WTC11 (cell line): ENCODE data around the gene PSMC1. TPM values are rescaled to one million over a fixed set of nuclear protein-coding genes. Genes with fewer than 3 reads are reported as not detected.

ENCODE experiments used
- ATAC-seq: fragments of 200-7000 bp; cut with Tn5 transposase; 2 replicates; pipeline ENCODE4 v1.10.0; 2021; ENCODE audit warnings: mild to moderate bottlenecking, moderate library complexity
- CTCF ChIA-PET: fragments of 300-600 bp; sonication (Branson Sonifier 250); formaldehyde crosslinking; loops from one replicate; lab custom pipeline; 2021; ENCODE audit warnings: antibody characterized with exemption; lab: Charles Lee
- POLR2A ChIA-PET: fragments of 350-600 bp; sonication (Branson Sonifier 250); formaldehyde crosslinking; loops from one replicate; lab custom pipeline; 2021; ENCODE audit warnings: antibody characterized with exemption; lab: Charles Lee
- DNase-seq: peaks from one replicate; pipeline ENCODE4 v3.0.0; 2021; ENCODE audit warnings: low spot score
- H3K27ac Mint-ChIP-seq: 2 replicates; pipeline ENCODE4 v1.8.0; 2021; ENCODE audit warnings: mixed read lengths
- H3K27me3 Mint-ChIP-seq: 2 replicates; pipeline ENCODE4 v1.8.0; 2021; ENCODE audit warnings: low read depth, mild to moderate bottlenecking, moderate library complexity, mixed read lengths
- H3K36me3 Mint-ChIP-seq: 2 replicates; pipeline ENCODE4 v1.8.0; 2021; ENCODE audit warnings: mixed read lengths
- H3K4me1 Mint-ChIP-seq: 2 replicates; pipeline ENCODE4 v1.8.0; 2022; ENCODE audit warnings: mixed read lengths
- H3K4me3 Mint-ChIP-seq: 2 replicates; pipeline ENCODE4 v1.8.0; 2021; ENCODE audit warnings: mild to moderate bottlenecking, moderate library complexity, mixed read lengths
- H3K9me3 Mint-ChIP-seq: 2 replicates; pipeline ENCODE4 v1.8.0; 2021; ENCODE audit warnings: mixed read lengths
- ATF1 ChIP-seq: sonication (generic); formaldehyde crosslinking; IDR thresholded peaks from 2 replicates; pipeline ENCODE4 v1.8.1; 2023; ENCODE audit warnings: mild to moderate bottlenecking, moderate library complexity, missing genetic modification reagents
- ELF4 ChIP-seq: sonication (generic); formaldehyde crosslinking; IDR thresholded peaks from 2 replicates; pipeline ENCODE4 v1.8.1; 2022; ENCODE audit warnings: low read depth, mild to moderate bottlenecking, moderate library complexity, missing genetic modification reagents
- ESRRA ChIP-seq: sonication (generic); formaldehyde crosslinking; IDR thresholded peaks from 2 replicates; pipeline ENCODE4 v1.8.1; 2022; ENCODE audit warnings: mild to moderate bottlenecking, missing genetic modification reagents, borderline replicate concordance
- GTF2I ChIP-seq: fragments of 250-450 bp; sonication (Bioruptor Pico); conservative IDR thresholded peaks from 2 replicates; pipeline ENCODE4 v1.4.0; 2021; ENCODE audit warnings: mild to moderate bottlenecking
- JUN ChIP-seq: sonication (generic); formaldehyde crosslinking; IDR thresholded peaks from 2 replicates; pipeline ENCODE4 v1.8.0; 2023; ENCODE audit warnings: mild to moderate bottlenecking, missing genetic modification reagents
- NFE2L1 ChIP-seq: sonication (generic); formaldehyde crosslinking; IDR thresholded peaks from 2 replicates; pipeline ENCODE4 v1.8.1; 2023; ENCODE audit warnings: missing genetic modification reagents
- SMAD4 ChIP-seq: sonication (generic); formaldehyde crosslinking; IDR thresholded peaks from 2 replicates; pipeline ENCODE4 v1.8.0; 2022; ENCODE audit warnings: mild to moderate bottlenecking, missing genetic modification reagents
- ZNF138 ChIP-seq: sonication (generic); formaldehyde crosslinking; conservative IDR thresholded peaks from 2 replicates; pipeline ENCODE4 v1.8.1; 2022; ENCODE audit warnings: mild to moderate bottlenecking, moderate library complexity, missing genetic modification reagents
- ZNF423 ChIP-seq: fragments of 250-450 bp; sonication (Bioruptor Pico); IDR thresholded peaks from 2 replicates; pipeline ENCODE4 v2.1.2; 2022; ENCODE audit warnings: mild to moderate bottlenecking, moderate library complexity
- total RNA-seq: library from RNA; stranded (reverse); gene quantifications from 3 replicates; pipeline ENCODE4 v1.2.3, GENCODE V29; 2021
- TF ChIP-seq, protein P1 (sequence below): sonication (generic); formaldehyde crosslinking; IDR thresholded peaks from 2 replicates; pipeline ENCODE4 v1.8.0; 2023; ENCODE audit warnings: missing genetic modification reagents, mild to moderate bottlenecking, borderline replicate concordance
- TF ChIP-seq, protein P2 (sequence below): sonication (generic); formaldehyde crosslinking; IDR thresholded peaks from 2 replicates; pipeline ENCODE4 v1.8.1; 2023; ENCODE audit warnings: mild to moderate bottlenecking, missing genetic modification reagents, moderate library complexity
- TF ChIP-seq, protein P3 (sequence below): fragments of 250-450 bp; sonication (Bioruptor Pico); IDR thresholded peaks from 2 replicates; pipeline ENCODE4 v1.8.0; 2021; ENCODE audit warnings: mild to moderate bottlenecking
- TF ChIP-seq, protein P4 (sequence below): fragments of 250-450 bp; sonication (Bioruptor Pico); IDR thresholded peaks from 2 replicates; pipeline ENCODE4 v1.9.0; 2021; ENCODE audit warnings: moderate library complexity, mild to moderate bottlenecking, inconsistent platforms, borderline replicate concordance
- TF ChIP-seq, protein P5 (sequence below): sonication (generic); formaldehyde crosslinking; conservative IDR thresholded peaks from 2 replicates; pipeline ENCODE4 v1.8.1; 2023; ENCODE audit warnings: mild to moderate bottlenecking, low read depth, missing genetic modification reagents, moderate library complexity
- TF ChIP-seq, protein P6 (sequence below): sonication (generic); formaldehyde crosslinking; IDR thresholded peaks from 2 replicates; pipeline ENCODE4 v1.8.1; 2023; ENCODE audit warnings: mild to moderate bottlenecking, moderate library complexity, missing genetic modification reagents
- TF ChIP-seq, protein P7 (sequence below): sonication (generic); formaldehyde crosslinking; IDR thresholded peaks from 2 replicates; pipeline ENCODE4 v1.8.0; 2022; ENCODE audit warnings: mild to moderate bottlenecking, missing genetic modification reagents

PSMC1 gene
- total RNA-seq, 1 experiment from 2014 or later = 88.9 TPM

DNA sequence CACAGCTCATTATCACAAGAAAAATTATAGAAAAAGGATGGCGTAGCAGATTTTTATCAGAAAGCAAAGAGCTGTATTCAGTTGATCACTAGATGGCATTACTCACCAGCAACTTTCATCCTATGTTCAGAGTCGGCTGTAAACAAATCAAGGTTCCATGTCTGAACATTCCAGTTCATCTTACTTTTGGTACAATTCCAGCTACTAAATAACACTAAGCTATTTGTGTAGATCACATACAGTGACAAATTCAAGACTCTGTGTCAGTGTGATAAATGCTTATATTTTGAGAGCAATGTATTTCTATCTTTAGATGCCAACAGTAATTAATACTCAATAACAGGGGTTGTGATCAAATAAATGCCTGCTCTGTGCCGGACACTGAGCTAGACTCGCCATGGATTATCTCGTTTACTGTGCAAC is 45.3 kb downstream of the PSMC1 start:
- peaks cover 4% of the 10 kb centered on the region for H3K9me3 Mint-ChIP-seq
- ATAC-seq = no peak
- no peaks in the 10 kb centered on the region; the same call in 1 of the 2 replicates for H3K27me3 Mint-ChIP-seq
- H3K27ac Mint-ChIP-seq = peak overlapping the region; percentile 71; the same call in 1 of the 2 replicates
- peaks cover 54% of the 10 kb centered on the region for H3K4me1 Mint-ChIP-seq
- ChIA-PET CTCF (interaction anchor here (0.5 to 1.4 kb wide), 14 partner anchors 12 to 515 kb away, joined by 3 to 21 read pairs (median 4); no protein-coding TSS in a partner anchor), POLR2A (no interaction called here)
- no peak for DNase-seq
- H3K36me3 Mint-ChIP-seq = peaks cover 24% of the 10 kb centered on the region
- no peak overlapping the region for H3K4me3 Mint-ChIP-seq
- TF ChIP-seq, protein P1, sequence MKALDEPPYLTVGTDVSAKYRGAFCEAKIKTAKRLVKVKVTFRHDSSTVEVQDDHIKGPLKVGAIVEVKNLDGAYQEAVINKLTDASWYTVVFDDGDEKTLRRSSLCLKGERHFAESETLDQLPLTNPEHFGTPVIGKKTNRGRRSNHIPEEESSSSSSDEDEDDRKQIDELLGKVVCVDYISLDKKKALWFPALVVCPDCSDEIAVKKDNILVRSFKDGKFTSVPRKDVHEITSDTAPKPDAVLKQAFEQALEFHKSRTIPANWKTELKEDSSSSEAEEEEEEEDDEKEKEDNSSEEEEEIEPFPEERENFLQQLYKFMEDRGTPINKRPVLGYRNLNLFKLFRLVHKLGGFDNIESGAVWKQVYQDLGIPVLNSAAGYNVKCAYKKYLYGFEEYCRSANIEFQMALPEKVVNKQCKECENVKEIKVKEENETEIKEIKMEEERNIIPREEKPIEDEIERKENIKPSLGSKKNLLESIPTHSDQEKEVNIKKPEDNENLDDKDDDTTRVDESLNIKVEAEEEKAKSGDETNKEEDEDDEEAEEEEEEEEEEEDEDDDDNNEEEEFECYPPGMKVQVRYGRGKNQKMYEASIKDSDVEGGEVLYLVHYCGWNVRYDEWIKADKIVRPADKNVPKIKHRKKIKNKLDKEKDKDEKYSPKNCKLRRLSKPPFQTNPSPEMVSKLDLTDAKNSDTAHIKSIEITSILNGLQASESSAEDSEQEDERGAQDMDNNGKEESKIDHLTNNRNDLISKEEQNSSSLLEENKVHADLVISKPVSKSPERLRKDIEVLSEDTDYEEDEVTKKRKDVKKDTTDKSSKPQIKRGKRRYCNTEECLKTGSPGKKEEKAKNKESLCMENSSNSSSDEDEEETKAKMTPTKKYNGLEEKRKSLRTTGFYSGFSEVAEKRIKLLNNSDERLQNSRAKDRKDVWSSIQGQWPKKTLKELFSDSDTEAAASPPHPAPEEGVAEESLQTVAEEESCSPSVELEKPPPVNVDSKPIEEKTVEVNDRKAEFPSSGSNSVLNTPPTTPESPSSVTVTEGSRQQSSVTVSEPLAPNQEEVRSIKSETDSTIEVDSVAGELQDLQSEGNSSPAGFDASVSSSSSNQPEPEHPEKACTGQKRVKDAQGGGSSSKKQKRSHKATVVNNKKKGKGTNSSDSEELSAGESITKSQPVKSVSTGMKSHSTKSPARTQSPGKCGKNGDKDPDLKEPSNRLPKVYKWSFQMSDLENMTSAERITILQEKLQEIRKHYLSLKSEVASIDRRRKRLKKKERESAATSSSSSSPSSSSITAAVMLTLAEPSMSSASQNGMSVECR (CRISPR knock-in tag) = no peak
- TF ChIP-seq SMAD4 = no peak
- TF ChIP-seq, protein P2, sequence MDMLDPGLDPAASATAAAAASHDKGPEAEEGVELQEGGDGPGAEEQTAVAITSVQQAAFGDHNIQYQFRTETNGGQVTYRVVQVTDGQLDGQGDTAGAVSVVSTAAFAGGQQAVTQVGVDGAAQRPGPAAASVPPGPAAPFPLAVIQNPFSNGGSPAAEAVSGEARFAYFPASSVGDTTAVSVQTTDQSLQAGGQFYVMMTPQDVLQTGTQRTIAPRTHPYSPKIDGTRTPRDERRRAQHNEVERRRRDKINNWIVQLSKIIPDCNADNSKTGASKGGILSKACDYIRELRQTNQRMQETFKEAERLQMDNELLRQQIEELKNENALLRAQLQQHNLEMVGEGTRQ (CRISPR knock-in tag) = no peak
- TF ChIP-seq, protein P3, sequence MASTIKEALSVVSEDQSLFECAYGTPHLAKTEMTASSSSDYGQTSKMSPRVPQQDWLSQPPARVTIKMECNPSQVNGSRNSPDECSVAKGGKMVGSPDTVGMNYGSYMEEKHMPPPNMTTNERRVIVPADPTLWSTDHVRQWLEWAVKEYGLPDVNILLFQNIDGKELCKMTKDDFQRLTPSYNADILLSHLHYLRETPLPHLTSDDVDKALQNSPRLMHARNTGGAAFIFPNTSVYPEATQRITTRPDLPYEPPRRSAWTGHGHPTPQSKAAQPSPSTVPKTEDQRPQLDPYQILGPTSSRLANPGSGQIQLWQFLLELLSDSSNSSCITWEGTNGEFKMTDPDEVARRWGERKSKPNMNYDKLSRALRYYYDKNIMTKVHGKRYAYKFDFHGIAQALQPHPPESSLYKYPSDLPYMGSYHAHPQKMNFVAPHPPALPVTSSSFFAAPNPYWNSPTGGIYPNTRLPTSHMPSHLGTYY (CRISPR knock-in tag) = no peak
- TF ChIP-seq, protein P4, sequence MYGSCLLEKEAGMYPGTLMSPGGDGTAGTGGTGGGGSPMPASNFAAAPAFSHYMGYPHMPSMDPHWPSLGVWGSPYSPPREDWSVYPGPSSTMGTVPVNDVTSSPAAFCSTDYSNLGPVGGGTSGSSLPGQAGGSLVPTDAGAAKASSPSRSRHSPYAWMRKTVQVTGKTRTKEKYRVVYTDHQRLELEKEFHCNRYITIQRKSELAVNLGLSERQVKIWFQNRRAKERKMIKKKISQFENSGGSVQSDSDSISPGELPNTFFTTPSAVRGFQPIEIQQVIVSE (CRISPR knock-in tag) = no peak
- TF ChIP-seq ZNF138 (CRISPR knock-in tag) = no peak
- TF ChIP-seq ESRRA (CRISPR knock-in tag) = no peak
- no peak for TF ChIP-seq ZNF423
- TF ChIP-seq, protein P5, sequence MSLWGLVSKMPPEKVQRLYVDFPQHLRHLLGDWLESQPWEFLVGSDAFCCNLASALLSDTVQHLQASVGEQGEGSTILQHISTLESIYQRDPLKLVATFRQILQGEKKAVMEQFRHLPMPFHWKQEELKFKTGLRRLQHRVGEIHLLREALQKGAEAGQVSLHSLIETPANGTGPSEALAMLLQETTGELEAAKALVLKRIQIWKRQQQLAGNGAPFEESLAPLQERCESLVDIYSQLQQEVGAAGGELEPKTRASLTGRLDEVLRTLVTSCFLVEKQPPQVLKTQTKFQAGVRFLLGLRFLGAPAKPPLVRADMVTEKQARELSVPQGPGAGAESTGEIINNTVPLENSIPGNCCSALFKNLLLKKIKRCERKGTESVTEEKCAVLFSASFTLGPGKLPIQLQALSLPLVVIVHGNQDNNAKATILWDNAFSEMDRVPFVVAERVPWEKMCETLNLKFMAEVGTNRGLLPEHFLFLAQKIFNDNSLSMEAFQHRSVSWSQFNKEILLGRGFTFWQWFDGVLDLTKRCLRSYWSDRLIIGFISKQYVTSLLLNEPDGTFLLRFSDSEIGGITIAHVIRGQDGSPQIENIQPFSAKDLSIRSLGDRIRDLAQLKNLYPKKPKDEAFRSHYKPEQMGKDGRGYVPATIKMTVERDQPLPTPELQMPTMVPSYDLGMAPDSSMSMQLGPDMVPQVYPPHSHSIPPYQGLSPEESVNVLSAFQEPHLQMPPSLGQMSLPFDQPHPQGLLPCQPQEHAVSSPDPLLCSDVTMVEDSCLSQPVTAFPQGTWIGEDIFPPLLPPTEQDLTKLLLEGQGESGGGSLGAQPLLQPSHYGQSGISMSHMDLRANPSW (CRISPR knock-in tag) = no peak
- TF ChIP-seq ELF4 (CRISPR knock-in tag) = no peak
- TF ChIP-seq ATF1 (CRISPR knock-in tag) = no peak
- TF ChIP-seq NFE2L1 (CRISPR knock-in tag) = no peak
- TF ChIP-seq, protein P6, sequence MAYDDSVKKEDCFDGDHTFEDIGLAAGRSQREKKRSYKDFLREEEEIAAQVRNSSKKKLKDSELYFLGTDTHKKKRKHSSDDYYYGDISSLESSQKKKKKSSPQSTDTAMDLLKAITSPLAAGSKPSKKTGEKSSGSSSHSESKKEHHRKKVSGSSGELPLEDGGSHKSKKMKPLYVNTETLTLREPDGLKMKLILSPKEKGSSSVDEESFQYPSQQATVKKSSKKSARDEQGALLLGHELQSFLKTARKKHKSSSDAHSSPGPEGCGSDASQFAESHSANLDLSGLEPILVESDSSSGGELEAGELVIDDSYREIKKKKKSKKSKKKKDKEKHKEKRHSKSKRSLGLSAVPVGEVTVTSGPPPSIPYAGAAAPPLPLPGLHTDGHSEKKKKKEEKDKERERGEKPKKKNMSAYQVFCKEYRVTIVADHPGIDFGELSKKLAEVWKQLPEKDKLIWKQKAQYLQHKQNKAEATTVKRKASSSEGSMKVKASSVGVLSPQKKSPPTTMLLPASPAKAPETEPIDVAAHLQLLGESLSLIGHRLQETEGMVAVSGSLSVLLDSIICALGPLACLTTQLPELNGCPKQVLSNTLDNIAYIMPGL (CRISPR knock-in tag) = no peak
- TF ChIP-seq JUN (CRISPR knock-in tag) = no peak
- TF ChIP-seq, protein P7, sequence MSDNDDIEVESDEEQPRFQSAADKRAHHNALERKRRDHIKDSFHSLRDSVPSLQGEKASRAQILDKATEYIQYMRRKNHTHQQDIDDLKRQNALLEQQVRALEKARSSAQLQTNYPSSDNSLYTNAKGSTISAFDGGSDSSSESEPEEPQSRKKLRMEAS (CRISPR knock-in tag) = no peak
- no peak for TF ChIP-seq GTF2I (CRISPR knock-in tag)
